ENCODE measurements around the gene OR8U1. TPM values are rescaled to one million over a fixed set of nuclear protein-coding genes. Genes with fewer than 3 reads are reported as not detected.

Gene OR8U1
- total RNA-seq, result not detected in 2 replicates

GRCh38 chr11:56375324-56375723 lies at the start of gene OR8U1:
Gene OR8U1, plus strand, starts transcription at chr11:56375624. Its CDS starts 0 bp downstream, at chr11:56375624.

GRCh38 chr11:56345739-56346138 lies 29.7 kb upstream of the OR8U1 start, which contains the start of gene OR8K1:
Gene OR8K1, plus strand, starts transcription at chr11:56346039. Its CDS starts 0 bp downstream, at chr11:56346039.

GRCh38 chr11:56353991-56354390 lies 21.4 kb upstream of the OR8U1 start, which contains the start of gene OR8J1:
Gene OR8J1, plus strand, starts transcription at chr11:56354291. Its CDS starts 5,956 bp downstream, at chr11:56360247.

GRCh38 chr11:56412396-56412795 lies 37.0 kb downstream of the OR8U1 start, which contains the start of gene OR5AL1:
Gene OR5AL1, plus strand, starts transcription at chr11:56412696.

Other genes with a start within 250 kb of the OR8U1 start
- not detected in 2 replicates for gene OR8J3, start 235.4 kb upstream of the OR8U1 start, total RNA-seq
- not detected in 2 replicates for gene OR8K5, start 215.3 kb upstream of the OR8U1 start, total RNA-seq
- not detected in 2 replicates for gene OR5J2, start 199.0 kb upstream of the OR8U1 start, total RNA-seq
- gene OR5T2, start 141.4 kb upstream of the OR8U1 start, total RNA-seq, result not detected in 2 replicates
- gene OR5T3, start 123.4 kb upstream of the OR8U1 start, total RNA-seq, result not detected in 2 replicates
- not detected in 2 replicates for gene OR5T1, start 101.5 kb upstream of the OR8U1 start, total RNA-seq
- not detected in 2 replicates for gene OR8H1, start 83.4 kb upstream of the OR8U1 start, total RNA-seq
- gene OR8K3, start 60.5 kb upstream of the OR8U1 start, total RNA-seq, result not detected in 2 replicates
- not detected in 2 replicates for gene OR8K1, start 29.6 kb upstream of the OR8U1 start, total RNA-seq
- not detected in 2 replicates for gene OR8J1, start 21.3 kb upstream of the OR8U1 start, total RNA-seq
- gene OR5AL1, start 37.1 kb downstream of the OR8U1 start, total RNA-seq, result not detected in 2 replicates
- not detected in 2 replicates for gene OR5M3, start 97.7 kb downstream of the OR8U1 start, total RNA-seq
- gene OR5M8, start 115.7 kb downstream of the OR8U1 start, total RNA-seq, result not detected in 2 replicates
- gene OR5M11, start 167.6 kb downstream of the OR8U1 start, total RNA-seq, result not detected in 2 replicates
- gene OR5M10, start 202.1 kb downstream of the OR8U1 start, total RNA-seq, result not detected in 2 replicates
- gene OR5M1, start 239.2 kb downstream of the OR8U1 start, total RNA-seq, result not detected in 2 replicates

Measured in hair follicle dermal papilla cell (primary cell).